CD8-positive, alpha-beta memory T cell (primary cell): Measurements from ENCODE around the gene CAPS. TPM values are rescaled to one million over a fixed set of nuclear protein-coding genes. Genes with fewer than 3 reads are reported as not detected.

Source experiments
- CTCF ChIA-PET: fragments of 350-600 bp; sonication (Branson Sonifier 250); formaldehyde crosslinking; loops from one replicate; lab custom pipeline; 2021; ENCODE audit warnings: antibody characterized with exemption; lab: Charles Lee
- POLR2A ChIA-PET: fragments of 350-600 bp; sonication (Branson Sonifier 250); formaldehyde crosslinking; loops from one replicate; lab custom pipeline; 2021; ENCODE audit warnings: antibody characterized with exemption; lab: Charles Lee
- DNase-seq, 5 donors: peaks; one replicate each; pipeline versions ENCODE4 v3.0.0 to v3.0.0-alpha.2; 2020 to 2022; ENCODE audit warnings: mixed read lengths in 1 of 5
- H3K27ac ChIP-seq: one replicate; pipeline ENCODE4 v1.7.0; 2013; ENCODE audit warnings: low read depth, mild to moderate bottlenecking, low read length, moderate library complexity
- H3K27me3 ChIP-seq: 2 replicates; pipeline ENCODE4 v1.7.0; 2013; ENCODE audit warnings: low read length, mild to moderate bottlenecking; ENCODE audit not compliant: insufficient read depth, poor library complexity, severe bottlenecking
- H3K36me3 ChIP-seq: 2 replicates; pipeline ENCODE4 v1.7.0; 2013; ENCODE audit warnings: mild to moderate bottlenecking, low read length, moderate library complexity; ENCODE audit not compliant: insufficient read depth
- H3K4me1 ChIP-seq: 2 replicates; pipeline ENCODE4 v1.7.0; 2013; ENCODE audit warnings: mild to moderate bottlenecking, low read length, moderate library complexity; ENCODE audit not compliant: insufficient read depth
- H3K4me3 ChIP-seq: 2 replicates; pipeline ENCODE4 v1.7.0; 2013; ENCODE audit warnings: mild to moderate bottlenecking, low read length
- H3K9me3 ChIP-seq: 2 replicates; pipeline ENCODE4 v1.7.0; 2013; ENCODE audit warnings: mild to moderate bottlenecking, low read length
- H3K27ac Mint-ChIP-seq, 8 donors: one replicate each; pipeline ENCODE4 v1.8.0; 2020 to 2021; ENCODE audit warnings: mixed read lengths in 8 of 8, mild to moderate bottlenecking in 6 of 8, inconsistent platforms in 3 of 8, moderate library complexity in 3 of 8
- H3K27me3 Mint-ChIP-seq, 2 donors: one replicate each; pipeline ENCODE4 v1.8.0; 2020 to 2021; ENCODE audit warnings: mixed read lengths in 2 of 2, mild to moderate bottlenecking in 1 of 2, moderate library complexity in 1 of 2
- H3K36me3 Mint-ChIP-seq, 3 donors: one replicate each; pipeline ENCODE4 v1.8.0; 2020 to 2021; ENCODE audit warnings: mixed read lengths in 3 of 3, inconsistent platforms in 1 of 3, mild to moderate bottlenecking in 1 of 3
- H3K4me1 Mint-ChIP-seq, 3 donors: one replicate each; pipeline ENCODE4 v1.8.0; 2020 to 2021; ENCODE audit warnings: mixed read lengths in 3 of 3, inconsistent platforms in 1 of 3, mild to moderate bottlenecking in 1 of 3
- H3K4me3 Mint-ChIP-seq, 7 donors: one replicate each; pipeline ENCODE4 v1.8.0; 2020 to 2021; ENCODE audit warnings: mixed read lengths in 7 of 7, mild to moderate bottlenecking in 6 of 7, moderate library complexity in 4 of 7, inconsistent platforms in 2 of 7
- H3K9me3 Mint-ChIP-seq, 5 donors: one replicate each; pipeline ENCODE4 v1.8.0; 2020 to 2022; ENCODE audit warnings: mixed read lengths in 5 of 5, mild to moderate bottlenecking in 3 of 5, moderate library complexity in 2 of 5, inconsistent platforms in 1 of 5
- polyA plus RNA-seq: library from polyadenylated mRNA; unstranded; fragments of 300-500 nt; fragmentation: Illumina TruSeq; gene quantifications from one replicate; pipeline ENCODE4 v1.2.3, GENCODE V29; 2021
- total RNA-seq, 2 experiments: library from RNA; stranded (reverse); gene quantifications; one replicate each; pipeline ENCODE4 v1.2.3, GENCODE V29; 2021

CAPS gene
- total and polyA plus RNA-seq, 3 experiments from 2014 or later = 2.7 to 7.3 (median 5.3) TPM

GRCh38 chr19:5899728-5900526 is 14.1 kb upstream of the CAPS start:
- H3K27me3 ChIP-seq = no peaks in the 10 kb centered on the region
- H3K4me3 Mint-ChIP-seq = peak overlapping the region in 4 of 7 donors; percentile 19 to 44 (median 26)
- peaks cover 0 to 49% (median 4%) of the 10 kb centered on the region in 3 donors for H3K36me3 Mint-ChIP-seq
- ChIA-PET CTCF (no interaction called here), POLR2A (interaction anchor here (0.7 kb wide), 1 partner anchor 11 kb away, joined by 3 read pairs; no protein-coding TSS in a partner anchor)
- no peaks in the 10 kb centered on the region for H3K9me3 ChIP-seq
- DNase-seq = no peak
- no peaks in the 10 kb centered on the region for H3K9me3 Mint-ChIP-seq
- peaks cover 0 to 2% of the 10 kb centered on the region in 2 donors for H3K27me3 Mint-ChIP-seq
- no peak overlapping the region for H3K27ac ChIP-seq
- no peak overlapping the region for H3K4me3 ChIP-seq
- peaks cover 5% of the 10 kb centered on the region for H3K36me3 ChIP-seq
- peaks cover 16 to 33% (median 20%) of the 10 kb centered on the region in 3 donors for H3K4me1 Mint-ChIP-seq
- peaks cover 12% of the 10 kb centered on the region for H3K4me1 ChIP-seq
- H3K27ac Mint-ChIP-seq = peak overlapping the region in 4 of 8 donors; percentile 33 to 66 (median 43)

GRCh38 chr19:5900976-5901375 is 13.1 kb upstream of the CAPS start:
- Histone ChIP-seq H3K27ac (no peak overlapping the region), H3K27me3 (no peaks in the 10 kb centered on the region), H3K4me1 (peaks cover 20% of the 10 kb centered on the region), H3K4me3 (no peak overlapping the region), H3K9me3 (no peaks in the 10 kb centered on the region), H3K36me3 (peaks cover 5% of the 10 kb centered on the region)
- peaks cover 16 to 42% (median 18%) of the 10 kb centered on the region in 3 donors for H3K4me1 Mint-ChIP-seq
- CTCF ChIA-PET = no interaction called here
- H3K36me3 Mint-ChIP-seq = peaks cover 0 to 39% (median 4%) of the 10 kb centered on the region in 3 donors
- DNase-seq = no peak
- H3K4me3 Mint-ChIP-seq = peak overlapping the region in 6 of 7 donors; percentile 13 to 72 (median 56)
- no peaks in the 10 kb centered on the region for H3K9me3 Mint-ChIP-seq
- peak overlapping the region in 5 of 8 donors; percentile 21 to 95 (median 67) for H3K27ac Mint-ChIP-seq
- POLR2A ChIA-PET = no interaction called here
- peaks cover 0 to 2% of the 10 kb centered on the region in 2 donors for H3K27me3 Mint-ChIP-seq

GRCh38 chr19:5903056-5903623 is 10.9 kb upstream of the CAPS start:
- H3K27me3 ChIP-seq = no peaks in the 10 kb centered on the region
- ChIA-PET CTCF (interaction anchor here (1.0 to 2.4 kb wide), 5 partner anchors 10 to 119 kb away, joined by 3 to 10 read pairs (median 4); no protein-coding TSS in a partner anchor), POLR2A (interaction anchor here (1.5 to 3.5 kb wide), 6 partner anchors 59 to 112 kb away, joined by 3 to 24 read pairs (median 14); partner anchors contain the start of genes DUS3L, NRTN and RANBP3)
- H3K27me3 Mint-ChIP-seq = no peaks in the 10 kb centered on the region
- H3K4me3 ChIP-seq = peak overlapping the region; percentile 91
- peaks cover 25% of the 10 kb centered on the region for H3K4me1 ChIP-seq
- H3K4me3 Mint-ChIP-seq = peak overlapping the region; percentile 90 to 97 (median 94)
- peak overlapping the region; percentile 96 for H3K27ac ChIP-seq
- H3K36me3 Mint-ChIP-seq = peaks cover 0 to 37% (median 4%) of the 10 kb centered on the region in 3 donors
- peak overlapping the region; percentile 93 to 100 (median 100) for H3K27ac Mint-ChIP-seq
- DNase-seq = no peak
- no peaks in the 10 kb centered on the region for H3K9me3 ChIP-seq
- H3K4me1 Mint-ChIP-seq = peaks cover 21 to 57% (median 27%) of the 10 kb centered on the region in 3 donors
- H3K36me3 ChIP-seq = peaks cover 5% of the 10 kb centered on the region
- H3K9me3 Mint-ChIP-seq = no peaks in the 10 kb centered on the region

GRCh38 chr19:5903624-5904351 is 10.3 kb upstream of the CAPS start, which contains the start of gene NDUFA11:
NDUFA11 (minus strand) TSS chr19:5903790; CDS start chr19:5903708, 82 bp downstream.
- peak; percentile 96 to 98 (median 97) for DNase-seq
- peaks cover 21 to 56% (median 27%) of the 10 kb centered on the region in 3 donors for H3K4me1 Mint-ChIP-seq
- H3K27ac Mint-ChIP-seq = peak within 1 kb of the TSS; percentile 93 to 100 (median 100)
- H3K27me3 Mint-ChIP-seq = no peaks in the 10 kb centered on the region
- peaks cover 25% of the 10 kb centered on the region for H3K4me1 ChIP-seq
- H3K4me3 Mint-ChIP-seq = peak within 1 kb of the TSS; percentile 90 to 97 (median 94)
- H3K9me3 ChIP-seq = no peaks in the 10 kb centered on the region
- peaks cover 5% of the 10 kb centered on the region for H3K36me3 ChIP-seq
- peak within 1 kb of the TSS; percentile 91 for H3K4me3 ChIP-seq
- H3K9me3 Mint-ChIP-seq = no peaks in the 10 kb centered on the region
- H3K27ac ChIP-seq = peak within 1 kb of the TSS; percentile 96
- POLR2A ChIA-PET = interaction anchor here (0.6 to 3.5 kb wide), 15 partner anchors 9 to 1726 kb away, joined by 3 to 24 read pairs (median 5); partner anchors contain the start of genes ALKBH7, CATSPERD, DUS3L and LONP1
- H3K27me3 ChIP-seq = no peaks in the 10 kb centered on the region
- CTCF ChIA-PET = interaction anchor here (0.7 to 2.4 kb wide), 8 partner anchors 11 to 217 kb away, joined by 3 to 10 read pairs (median 4); no protein-coding TSS in a partner anchor
- H3K36me3 Mint-ChIP-seq = peaks cover 0 to 38% (median 4%) of the 10 kb centered on the region in 3 donors

- Histone ChIP-seq H3K36me3 (peaks cover 5% of the 10 kb centered on the region), H3K9me3 (no peaks in the 10 kb centered on the region), H3K27me3 (no peaks in the 10 kb centered on the region), H3K4me1 (peaks cover 25% of the 10 kb centered on the region), H3K4me3 (peak within 1 kb of the TSS; percentile 97), H3K27ac (peak within 1 kb of the TSS; percentile 96)
- H3K27me3 Mint-ChIP-seq = no peaks in the 10 kb centered on the region
- H3K9me3 Mint-ChIP-seq = no peaks in the 10 kb centered on the region
- H3K4me3 Mint-ChIP-seq = peak within 1 kb of the TSS; percentile 90 to 97 (median 94)
- H3K27ac Mint-ChIP-seq = peak within 1 kb of the TSS; percentile 93 to 100 (median 100)
- CTCF ChIA-PET = interaction anchor here (0.7 to 2.4 kb wide), 7 partner anchors 57 to 218 kb away, joined by 3 to 10 read pairs (median 4); no protein-coding TSS in a partner anchor
- peak; percentile 100 for DNase-seq
- POLR2A ChIA-PET = interaction anchor here (0.6 to 3.5 kb wide), 15 partner anchors 9 to 1725 kb away, joined by 3 to 24 read pairs (median 5); partner anchors contain the start of genes ALKBH7, CATSPERD, DUS3L and LONP1
- peaks cover 21 to 56% (median 27%) of the 10 kb centered on the region in 3 donors for H3K4me1 Mint-ChIP-seq
- H3K36me3 Mint-ChIP-seq = peaks cover 0 to 45% (median 4%) of the 10 kb centered on the region in 3 donors
Observed at GRCh38 chr19:5904352-5905113, 9.5 kb upstream of the CAPS start, which contains the start of gene VMAC. VMAC (plus strand) TSS chr19:5904872; CDS start chr19:5904891, 19 bp downstream.

- CTCF ChIA-PET = interaction anchor here (1.1 to 2.0 kb wide), 3 partner anchors 57 to 218 kb away, joined by 4 to 10 read pairs (median 5); no protein-coding TSS in a partner anchor
- H3K4me3 ChIP-seq = peak overlapping the region; percentile 97
- peaks cover 0 to 48% (median 4%) of the 10 kb centered on the region in 3 donors for H3K36me3 Mint-ChIP-seq
- no peaks in the 10 kb centered on the region for H3K27me3 Mint-ChIP-seq
- no peaks in the 10 kb centered on the region for H3K27me3 ChIP-seq
- no peak for DNase-seq
- no peaks in the 10 kb centered on the region for H3K9me3 Mint-ChIP-seq
- H3K4me3 Mint-ChIP-seq = peak overlapping the region; percentile 90 to 97 (median 94)
- H3K4me1 ChIP-seq = peaks cover 25% of the 10 kb centered on the region
- peak overlapping the region in 7 of 8 donors; percentile 41 to 88 (median 77) for H3K27ac Mint-ChIP-seq
- H3K27ac ChIP-seq = peak overlapping the region; percentile 87
- peaks cover 2% of the 10 kb centered on the region for H3K36me3 ChIP-seq
- peaks cover 17 to 51% (median 24%) of the 10 kb centered on the region in 3 donors for H3K4me1 Mint-ChIP-seq
- no peaks in the 10 kb centered on the region for H3K9me3 ChIP-seq
- POLR2A ChIA-PET = interaction anchor here (1.4 to 3.5 kb wide), 5 partner anchors 14 to 185 kb away, joined by 4 to 24 read pairs (median 9); partner anchors contain the start of genes CATSPERD and LONP1
Observed at GRCh38 chr19:5905114-5905778, 8.8 kb upstream of the CAPS start.
